KOPT-K1 (cell line): Measurements from ENCODE around the gene GCSAML.

ENCODE experiments used
- H3K27ac ChIP-seq: fragments of 200-600 bp; sonication (generic); 2 replicates; pipeline ENCODE4 v1.5.1; 2016; ENCODE audit warnings: antibody characterized with exemption, mild to moderate bottlenecking, low read depth, low read length; ENCODE audit not compliant: poor library complexity, severe bottlenecking
- H3K36me3 ChIP-seq: fragments of 200-600 bp; sonication (generic); 2 replicates; pipeline ENCODE4 v1.5.1; 2017; ENCODE audit warnings: antibody characterized with exemption, mild to moderate bottlenecking, low read length, moderate library complexity; ENCODE audit not compliant: insufficient read depth
- H3K9me3 ChIP-seq: fragments of 200-600 bp; sonication (generic); 2 replicates; pipeline ENCODE4 v1.5.1; 2017; ENCODE audit warnings: antibody characterized with exemption, low read length, mild to moderate bottlenecking; ENCODE audit not compliant: insufficient read depth, poor library complexity, severe bottlenecking

GCSAML gene

DNA sequence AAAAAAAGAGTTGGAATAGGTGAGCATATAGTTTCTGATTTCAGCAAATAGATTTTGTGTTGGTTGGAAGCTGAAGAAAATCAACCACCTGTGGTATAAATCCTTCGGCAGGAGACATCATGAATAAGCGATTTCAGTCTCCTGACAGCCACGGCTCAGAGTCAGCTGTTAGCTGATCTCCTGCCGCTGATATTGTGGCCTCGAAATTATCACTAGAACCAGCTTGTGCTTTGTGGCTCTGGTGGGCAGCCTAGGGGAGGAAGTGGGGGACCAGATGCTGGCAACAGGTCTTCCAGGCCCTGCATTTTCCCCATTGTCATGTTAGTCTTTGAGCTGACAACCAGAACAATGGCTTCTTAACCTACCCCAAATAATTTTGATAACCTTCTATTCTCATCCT is 842 bp upstream of the GCSAML start:
- no peaks in the 10 kb centered on the region for H3K9me3 ChIP-seq
- no peaks in the 10 kb centered on the region for H3K36me3 ChIP-seq
- no peak overlapping the region for H3K27ac ChIP-seq

DNA sequence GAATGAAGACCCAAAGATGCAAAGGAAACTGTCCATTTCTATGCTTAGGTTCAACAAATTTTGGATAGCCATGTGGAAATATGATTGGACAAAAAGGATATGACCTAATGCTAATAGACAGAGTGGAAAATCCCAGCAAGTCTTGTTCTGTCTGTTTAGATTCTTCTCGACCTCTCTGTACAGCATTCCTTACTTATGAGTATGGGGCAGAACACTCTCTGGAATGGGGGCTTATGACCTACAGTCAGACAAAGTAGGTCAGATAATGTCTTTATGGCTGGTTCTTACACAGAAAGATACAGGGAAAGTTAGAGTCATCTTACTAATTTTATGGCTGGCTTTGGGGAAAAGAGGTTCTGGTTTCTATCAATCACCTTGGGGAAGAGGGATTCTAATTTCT is 2.8 kb downstream of the GCSAML start:
- H3K9me3 ChIP-seq: no peaks in the 10 kb centered on the region
- no peaks in the 10 kb centered on the region for H3K36me3 ChIP-seq
- H3K27ac ChIP-seq: no peak overlapping the region

DNA sequence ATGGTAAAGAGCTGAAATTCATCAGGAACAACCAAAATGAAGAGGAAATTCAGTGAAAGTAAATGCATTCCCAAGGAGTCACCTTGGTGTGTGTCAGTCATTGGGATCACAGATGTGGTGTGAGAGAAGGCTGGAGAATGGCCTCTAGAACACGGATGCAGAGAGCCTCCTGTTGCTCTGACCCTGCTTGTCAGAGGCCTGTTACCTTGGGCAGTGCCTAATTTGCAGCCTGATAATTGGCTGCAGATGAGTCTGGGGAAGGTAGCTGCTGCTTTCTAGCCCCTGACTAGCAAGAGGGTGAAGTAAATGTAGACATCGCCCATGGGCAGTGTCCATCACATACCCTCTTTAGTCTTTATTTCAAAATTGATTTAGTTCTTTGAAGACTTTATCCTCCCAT is 3.3 kb downstream of the GCSAML start:
- Histone ChIP-seq H3K36me3 (no peaks in the 10 kb centered on the region), H3K27ac (no peak overlapping the region), H3K9me3 (no peaks in the 10 kb centered on the region)

DNA sequence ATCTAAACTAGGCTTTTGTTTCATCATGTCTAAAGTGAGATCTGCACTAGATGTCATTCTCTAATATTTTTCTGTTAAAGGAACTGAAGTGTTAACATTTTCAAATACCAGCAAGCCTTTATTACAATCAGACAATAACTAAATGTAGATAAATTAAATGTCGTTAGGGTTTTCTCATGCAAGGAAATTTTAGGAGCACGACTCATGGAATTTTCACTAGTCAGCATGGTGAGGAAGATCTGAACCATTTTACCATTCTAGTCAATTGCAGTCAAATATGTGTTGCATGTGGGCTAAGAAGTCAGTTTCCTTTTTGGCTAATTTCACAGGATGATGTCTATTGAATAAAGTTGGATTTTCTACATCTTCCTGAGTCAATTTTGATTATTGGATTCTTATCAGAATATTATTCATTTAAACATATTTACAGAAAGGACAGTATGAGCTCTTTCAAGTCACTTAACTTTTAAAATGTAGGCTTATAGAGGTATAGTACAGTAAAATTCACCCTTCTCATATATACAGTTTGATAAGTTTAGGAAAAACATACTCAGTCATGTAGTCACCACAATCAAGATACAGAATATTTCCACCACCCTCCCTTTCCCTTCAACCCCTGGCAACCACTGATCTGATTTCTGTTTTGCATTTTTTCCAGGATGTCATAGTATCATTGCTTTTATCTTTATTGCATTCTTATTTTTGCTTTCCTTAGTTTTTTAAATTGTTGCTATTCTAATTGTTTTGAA is 9.2 kb downstream of the GCSAML start:
- H3K36me3 ChIP-seq: no peaks in the 10 kb centered on the region
- H3K9me3 ChIP-seq: no peaks in the 10 kb centered on the region

DNA sequence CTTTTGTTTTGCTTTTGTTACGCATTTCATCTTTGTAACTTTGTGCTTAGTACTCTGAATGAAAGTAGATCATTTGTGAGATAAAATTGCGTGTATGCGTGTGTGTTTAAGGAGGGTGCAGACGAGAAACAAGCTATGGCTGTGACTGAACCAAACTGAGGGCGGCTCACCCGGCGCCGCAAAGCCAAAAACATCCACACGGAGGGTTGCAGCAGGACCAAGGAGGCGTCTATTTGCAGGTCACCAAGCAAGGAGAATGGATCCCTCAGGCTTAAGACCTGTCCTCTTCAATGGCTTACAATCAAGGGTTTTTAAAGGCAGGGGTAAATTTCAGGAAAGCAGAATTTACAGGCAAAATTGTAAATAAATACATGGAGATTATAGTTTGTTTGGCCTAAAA is 12.8 kb downstream of the GCSAML start:
- no peaks in the 10 kb centered on the region for H3K36me3 ChIP-seq
- no peak overlapping the region for H3K27ac ChIP-seq

More for the DNA sequence above, 9.2 kb downstream of the GCSAML start:
- H3K27ac ChIP-seq: no peak overlapping the region

DNA sequence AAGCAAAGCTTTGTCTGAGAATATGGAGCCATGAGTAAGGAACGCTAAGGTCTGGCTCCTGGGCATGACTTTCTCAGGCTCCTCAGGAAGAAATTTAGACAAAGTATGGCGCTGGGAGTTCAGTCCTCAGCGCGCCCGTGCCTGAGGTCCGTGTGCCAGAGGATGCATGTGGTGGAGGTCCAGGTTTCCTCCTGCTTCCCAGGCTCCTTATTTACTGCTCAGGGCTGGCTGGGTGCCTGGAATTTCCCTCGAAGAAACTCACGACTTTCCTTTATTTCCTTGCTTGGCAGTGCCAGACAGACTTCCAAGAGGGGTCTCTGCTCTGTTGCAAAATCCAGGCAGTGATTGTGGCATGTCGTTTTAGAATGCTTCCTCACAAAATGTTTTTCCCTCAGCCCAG is 13.3 kb downstream of the GCSAML start:
- Histone ChIP-seq H3K27ac (no peak overlapping the region), H3K9me3 (no peaks in the 10 kb centered on the region), H3K36me3 (no peaks in the 10 kb centered on the region)

More for the DNA sequence above, 12.8 kb downstream of the GCSAML start:
- H3K9me3 ChIP-seq: no peaks in the 10 kb centered on the region

DNA sequence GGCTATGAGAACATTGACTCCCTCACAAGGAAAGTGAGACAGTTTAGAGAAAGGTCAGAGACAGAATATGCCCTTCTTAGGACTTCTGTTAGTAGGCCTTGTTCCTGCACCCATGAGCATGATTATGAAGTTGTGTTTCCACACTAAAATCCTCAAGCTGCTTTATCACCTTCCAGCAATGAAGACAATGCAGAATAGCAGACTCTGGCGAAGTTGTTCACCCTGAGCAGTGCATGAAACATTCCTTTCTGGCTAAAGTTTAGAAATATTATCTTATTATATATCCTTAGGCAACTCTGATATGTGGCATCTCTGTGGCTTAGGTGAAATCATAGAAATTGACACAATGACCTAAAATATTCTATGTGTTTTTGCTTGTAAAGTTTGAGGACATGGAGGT is 25.3 kb downstream of the GCSAML start:
- no peak overlapping the region for H3K27ac ChIP-seq
- no peaks in the 10 kb centered on the region for H3K9me3 ChIP-seq
- H3K36me3 ChIP-seq: no peaks in the 10 kb centered on the region

DNA sequence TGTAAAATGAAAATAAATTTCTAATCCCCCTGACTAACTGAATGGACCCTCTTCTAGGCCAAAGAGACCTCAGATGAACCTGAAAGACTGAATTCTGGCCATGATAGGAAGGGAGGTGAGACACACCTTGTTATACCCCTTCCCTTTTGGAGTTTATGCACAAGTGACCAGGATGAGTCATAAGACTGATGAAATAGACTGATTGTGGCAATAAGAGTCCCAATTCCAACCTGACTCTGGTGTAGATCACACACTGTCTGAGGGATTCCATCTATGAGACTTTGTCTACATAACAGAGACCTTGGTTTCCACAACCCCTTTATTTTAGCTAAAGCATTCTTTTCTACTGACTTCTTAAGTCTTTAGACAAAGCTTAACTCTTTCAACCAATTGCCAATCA is 25.7 kb downstream of the GCSAML start:
- Histone ChIP-seq H3K27ac (no peak overlapping the region), H3K36me3 (no peaks in the 10 kb centered on the region), H3K9me3 (no peaks in the 10 kb centered on the region)

DNA sequence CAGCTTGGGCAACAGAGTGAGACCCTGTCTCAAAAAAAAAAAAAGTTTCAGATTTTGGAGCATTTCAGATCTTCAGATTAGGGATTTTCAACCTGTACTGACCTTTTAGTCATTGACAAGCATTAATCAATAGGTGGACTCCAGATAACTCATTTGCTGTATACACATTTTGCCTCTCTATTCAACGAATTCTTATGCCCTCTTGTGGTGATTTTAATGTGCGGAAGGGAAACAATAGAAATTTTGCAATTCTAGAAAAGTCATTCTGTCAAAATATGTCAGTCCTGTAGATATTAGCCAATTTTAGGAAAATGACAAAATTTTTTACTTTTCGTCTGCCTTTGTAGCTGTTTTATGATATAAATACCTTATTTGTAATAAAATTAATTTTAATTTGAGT is 27.6 kb downstream of the GCSAML start:
- Histone ChIP-seq H3K9me3 (no peaks in the 10 kb centered on the region), H3K27ac (no peak overlapping the region), H3K36me3 (no peaks in the 10 kb centered on the region)

DNA sequence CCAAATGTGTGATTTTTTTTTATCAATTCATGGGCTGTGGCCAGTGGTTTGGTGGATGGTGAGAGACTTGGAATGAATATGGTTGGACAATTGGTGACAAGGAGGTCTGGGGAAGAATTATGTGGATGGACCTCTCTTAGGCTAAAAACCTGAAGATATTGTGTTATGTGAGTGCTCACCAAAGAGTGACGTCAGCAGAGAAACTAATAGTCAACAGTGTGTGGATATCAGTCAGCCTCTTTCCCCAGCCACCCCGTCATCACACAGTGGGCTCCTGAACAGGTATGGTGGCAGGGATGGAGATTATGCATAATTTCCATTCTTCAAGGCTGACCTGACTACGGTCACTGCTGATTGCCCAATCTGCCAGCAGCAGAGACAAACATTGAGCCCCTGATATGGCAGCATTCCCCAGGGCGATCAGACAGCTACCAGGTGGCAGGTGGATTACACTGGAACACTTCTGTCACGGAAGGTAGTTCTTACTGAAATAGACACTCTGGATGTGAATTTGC is 30.1 kb downstream of the GCSAML start:
- Histone ChIP-seq H3K9me3 (no peaks in the 10 kb centered on the region), H3K36me3 (no peaks in the 10 kb centered on the region), H3K27ac (no peak overlapping the region)

DNA sequence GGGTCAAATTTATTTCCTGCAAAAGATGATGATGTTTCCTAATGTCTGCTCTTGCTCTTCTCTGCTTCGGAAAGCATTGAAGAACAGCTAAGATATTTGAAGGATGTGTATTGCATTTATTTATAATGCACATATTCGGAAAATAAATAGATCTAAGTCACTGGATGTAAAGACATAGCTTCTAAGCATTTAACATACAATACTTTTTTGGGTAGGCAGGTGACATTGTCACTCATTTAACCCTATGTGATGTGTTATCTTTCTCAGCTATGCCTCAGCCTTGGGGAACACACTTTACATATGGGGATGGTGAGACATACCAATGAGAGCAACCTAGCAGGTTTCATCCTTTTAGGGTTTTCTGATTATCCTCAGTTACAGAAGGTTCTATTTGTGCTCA is 39.1 kb downstream of the GCSAML start, which contains the start of gene OR2G2:
OR2G2 (plus strand) TSS at position 301 of the 400 bp plus-strand sequence; CDS start at position 301, 0 bp downstream.
- Histone ChIP-seq H3K36me3 (no peaks in the 10 kb centered on the region), H3K27ac (no peak within 1 kb of the TSS), H3K9me3 (no peaks in the 10 kb centered on the region)

DNA sequence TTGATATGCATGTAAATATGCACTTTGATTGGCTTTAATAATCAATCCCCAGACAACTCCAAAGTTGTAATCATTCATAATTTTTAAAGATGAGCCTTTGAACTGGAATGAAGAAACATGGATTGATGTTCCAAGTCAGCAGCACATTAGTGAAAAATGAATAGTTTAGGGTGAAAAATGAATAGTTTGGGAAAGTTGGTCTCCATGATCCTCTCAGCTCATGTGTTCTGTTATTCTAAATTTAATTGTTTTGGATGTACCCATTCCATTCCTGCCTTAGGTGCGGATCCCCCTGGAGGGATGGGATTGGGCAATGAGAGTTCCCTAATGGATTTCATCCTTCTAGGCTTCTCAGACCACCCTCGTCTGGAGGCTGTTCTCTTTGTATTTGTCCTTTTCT is 56.4 kb downstream of the GCSAML start, which contains the start of gene OR2G3:
OR2G3 (plus strand) TSS at position 301 of the 400 bp plus-strand sequence; CDS start at position 301, 0 bp downstream.
- H3K36me3 ChIP-seq: no peaks in the 10 kb centered on the region
- no peak within 1 kb of the TSS for H3K27ac ChIP-seq
- H3K9me3 ChIP-seq: no peaks in the 10 kb centered on the region

DNA sequence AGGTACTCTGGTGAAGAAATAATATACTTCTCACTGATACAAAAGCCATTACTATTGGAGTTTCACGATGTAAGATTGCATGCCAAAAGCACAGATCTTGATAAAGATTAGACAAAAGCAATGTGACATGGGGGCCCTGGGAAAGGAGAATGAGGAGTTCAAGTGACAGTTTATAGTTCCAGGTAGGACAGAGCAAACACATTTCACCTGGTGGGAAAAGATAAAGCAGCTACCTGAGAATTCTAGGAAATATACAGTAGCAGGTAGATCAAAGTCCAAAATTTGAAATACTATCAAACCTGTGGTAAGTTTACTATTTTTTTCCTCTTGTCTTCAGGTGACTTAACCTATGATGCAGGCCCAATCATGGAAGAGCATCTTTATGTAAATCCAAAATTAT is 64.5 kb downstream of the GCSAML start:
- Histone ChIP-seq H3K27ac (no peak overlapping the region), H3K36me3 (no peaks in the 10 kb centered on the region), H3K9me3 (no peaks in the 10 kb centered on the region)

DNA sequence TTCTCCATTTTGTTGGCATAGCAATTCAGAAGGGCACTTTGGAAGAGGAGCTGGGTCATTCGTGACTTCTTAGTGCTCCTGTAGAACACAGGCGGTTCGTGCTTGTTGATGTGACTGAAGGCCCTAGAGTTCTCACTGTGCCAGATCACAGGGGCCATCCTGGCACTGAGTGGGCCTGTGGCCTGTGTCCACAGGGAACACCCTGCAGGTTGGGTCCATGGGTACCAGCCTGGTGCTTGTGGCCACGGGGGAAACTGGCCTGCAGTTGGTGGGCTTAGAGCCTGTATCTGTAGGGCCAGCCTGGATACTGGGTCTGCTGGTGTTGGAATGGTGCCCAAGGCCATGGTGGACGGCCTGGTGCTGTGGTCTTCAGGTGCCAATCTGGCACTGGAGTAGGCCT is 65.7 kb downstream of the GCSAML start:
- no peaks in the 10 kb centered on the region for H3K9me3 ChIP-seq
- H3K36me3 ChIP-seq: no peaks in the 10 kb centered on the region
- H3K27ac ChIP-seq: no peak overlapping the region
